Dendritic cell treated with granulocyte-macrophage colony-stimulating factor and Interleukin-4, amounts not matched to agents 40 ng/mL and 50 ng/mL, for 4 days (primary cell): Measurements from ENCODE around the gene LSR.

Source experiments
- H3K27ac Mint-ChIP-seq: one replicate; pipeline ENCODE4 v1.8.0; 2022; ENCODE audit warnings: mild to moderate bottlenecking, mixed read lengths
- H3K27me3 Mint-ChIP-seq: one replicate; pipeline ENCODE4 v1.8.0; 2022; ENCODE audit warnings: mild to moderate bottlenecking, mixed read lengths
- H3K36me3 Mint-ChIP-seq: one replicate; pipeline ENCODE4 v1.8.0; 2022; ENCODE audit warnings: low read depth, mixed read lengths
- H3K4me1 Mint-ChIP-seq: one replicate; pipeline ENCODE4 v1.8.0; 2022; ENCODE audit warnings: low read depth, mixed read lengths
- H3K4me3 Mint-ChIP-seq: one replicate; pipeline ENCODE4 v1.8.0; 2022; ENCODE audit warnings: mild to moderate bottlenecking, moderate library complexity, mixed read lengths
- H3K9me3 Mint-ChIP-seq: one replicate; pipeline ENCODE4 v1.8.0; 2022; ENCODE audit warnings: mixed read lengths
- intact Hi-C: fragments of 100-400 bp; cut with micrococcal nuclease; formaldehyde crosslinking; loops from one replicate; pipeline ENCODE4 v1.15.0; 2022

LSR gene

GRCh38 chr19:35247526-35248309 lies 1.1 kb upstream of the LSR start:
- Mint-ChIP-seq H3K36me3 (no peaks in the 10 kb centered on the region), H3K27ac (peak overlapping the region; percentile 16), H3K27me3 (peaks cover 64% of the 10 kb centered on the region), H3K4me1 (peaks cover 36% of the 10 kb centered on the region), H3K9me3 (peaks cover 18% of the 10 kb centered on the region), H3K4me3 (peak overlapping the region; percentile 78)
- intact Hi-C loops, result loop anchor here (10.0 kb wide), 1 partner anchor 53 kb away; no protein-coding TSS in a partner anchor

- peaks cover 8% of the 10 kb centered on the region for H3K9me3 Mint-ChIP-seq
- peak overlapping the region; percentile 77 for H3K27ac Mint-ChIP-seq
- H3K4me1 Mint-ChIP-seq, result peaks cover 36% of the 10 kb centered on the region
- H3K36me3 Mint-ChIP-seq, result no peaks in the 10 kb centered on the region
- peak overlapping the region; percentile 78 for H3K4me3 Mint-ChIP-seq
- intact Hi-C loops, result loop anchor here (10.0 kb wide), 1 partner anchor 54 kb away; no protein-coding TSS in a partner anchor
- H3K27me3 Mint-ChIP-seq, result peaks cover 59% of the 10 kb centered on the region
These were observed 495 bp downstream of the LSR start for GRCh38 chr19:35249146-35249847.

GRCh38 chr19:35249848-35250711 lies 1.3 kb downstream of the LSR start:
- Mint-ChIP-seq H3K36me3 (no peaks in the 10 kb centered on the region), H3K9me3 (peaks cover under 1% of the 10 kb centered on the region), H3K4me1 (peaks cover 36% of the 10 kb centered on the region), H3K4me3 (no peak overlapping the region), H3K27ac (peak overlapping the region; percentile 77), H3K27me3 (peaks cover 59% of the 10 kb centered on the region)
- intact Hi-C loops, result loop anchor here (10.0 kb wide), 1 partner anchor 55 kb away; no protein-coding TSS in a partner anchor

- intact Hi-C loops, result no loop called here
- Mint-ChIP-seq H3K27ac (no peak overlapping the region), H3K36me3 (no peaks in the 10 kb centered on the region), H3K4me1 (peaks cover 36% of the 10 kb centered on the region), H3K27me3 (peaks cover 55% of the 10 kb centered on the region), H3K9me3 (no peaks in the 10 kb centered on the region), H3K4me3 (no peak overlapping the region)
These were observed 2.7 kb downstream of the LSR start for GRCh38 chr19:35251456-35251855.

- H3K27ac Mint-ChIP-seq, result no peak overlapping the region
- intact Hi-C loops, result no loop called here
- no peaks in the 10 kb centered on the region for H3K36me3 Mint-ChIP-seq
- H3K27me3 Mint-ChIP-seq, result peaks cover 54% of the 10 kb centered on the region
- H3K4me3 Mint-ChIP-seq, result no peak overlapping the region
- peaks cover 19% of the 10 kb centered on the region for H3K4me1 Mint-ChIP-seq
- H3K9me3 Mint-ChIP-seq, result no peaks in the 10 kb centered on the region
These were observed 4.8 kb downstream of the LSR start for GRCh38 chr19:35253316-35254286.

GRCh38 chr19:35254341-35255297 lies 5.8 kb downstream of the LSR start:
- intact Hi-C loops, result no loop called here
- no peaks in the 10 kb centered on the region for H3K9me3 Mint-ChIP-seq

GRCh38 chr19:35256566-35256965 lies 7.8 kb downstream of the LSR start:
- Mint-ChIP-seq H3K4me1 (no peaks in the 10 kb centered on the region), H3K4me3 (no peak overlapping the region), H3K27ac (no peak overlapping the region), H3K27me3 (peaks cover 49% of the 10 kb centered on the region), H3K9me3 (no peaks in the 10 kb centered on the region), H3K36me3 (no peaks in the 10 kb centered on the region)
- intact Hi-C loops, result no loop called here

More at GRCh38 chr19:35254341-35255297, 5.8 kb downstream of the LSR start:
- no peak overlapping the region for H3K27ac Mint-ChIP-seq
- H3K27me3 Mint-ChIP-seq, result peaks cover 52% of the 10 kb centered on the region
- H3K4me1 Mint-ChIP-seq, result peaks cover 9% of the 10 kb centered on the region
- no peaks in the 10 kb centered on the region for H3K36me3 Mint-ChIP-seq
- no peak overlapping the region for H3K4me3 Mint-ChIP-seq

GRCh38 chr19:35257113-35257461 lies 8.3 kb downstream of the LSR start:
- Mint-ChIP-seq H3K27me3 (peaks cover 50% of the 10 kb centered on the region), H3K4me1 (no peaks in the 10 kb centered on the region), H3K36me3 (no peaks in the 10 kb centered on the region), H3K27ac (no peak overlapping the region), H3K9me3 (no peaks in the 10 kb centered on the region), H3K4me3 (no peak overlapping the region)
- intact Hi-C loops, result no loop called here

GRCh38 chr19:35260694-35261304 lies 12.0 kb downstream of the LSR start:
- Mint-ChIP-seq H3K4me3 (no peak overlapping the region), H3K4me1 (peaks cover 20% of the 10 kb centered on the region), H3K27ac (no peak overlapping the region), H3K27me3 (peaks cover 56% of the 10 kb centered on the region), H3K36me3 (peaks cover 4% of the 10 kb centered on the region), H3K9me3 (no peaks in the 10 kb centered on the region)
- intact Hi-C loops, result loop anchor here (10.0 kb wide), 1 partner anchor 46 kb away; no protein-coding TSS in a partner anchor

GRCh38 chr19:35261356-35262100 lies 12.7 kb downstream of the LSR start:
- Mint-ChIP-seq H3K36me3 (peaks cover 11% of the 10 kb centered on the region), H3K27ac (no peak overlapping the region), H3K9me3 (no peaks in the 10 kb centered on the region), H3K27me3 (peaks cover 54% of the 10 kb centered on the region), H3K4me1 (peaks cover 28% of the 10 kb centered on the region), H3K4me3 (no peak overlapping the region)
- intact Hi-C loops, result loop anchor here (10.0 kb wide), 1 partner anchor 47 kb away; no protein-coding TSS in a partner anchor

- H3K4me1 Mint-ChIP-seq, result peaks cover 34% of the 10 kb centered on the region
- no peak overlapping the region for H3K27ac Mint-ChIP-seq
- H3K4me3 Mint-ChIP-seq, result no peak overlapping the region
- intact Hi-C loops, result loop anchor here (10.0 kb wide), 1 partner anchor 47 kb away; no protein-coding TSS in a partner anchor
- peaks cover 16% of the 10 kb centered on the region for H3K36me3 Mint-ChIP-seq
- no peaks in the 10 kb centered on the region for H3K9me3 Mint-ChIP-seq
- peaks cover 49% of the 10 kb centered on the region for H3K27me3 Mint-ChIP-seq
These were observed 13.4 kb downstream of the LSR start for GRCh38 chr19:35262101-35262761.
